T1000 (cell line): Measurements from ENCODE around the gene PRKCD.

Experiments
- DNase-seq: peaks from one replicate; lab custom pipeline; 2025; ENCODE audit warnings: mixed read lengths; lab: John Stamatoyannopoulos, UW

The PRKCD gene

DNA sequence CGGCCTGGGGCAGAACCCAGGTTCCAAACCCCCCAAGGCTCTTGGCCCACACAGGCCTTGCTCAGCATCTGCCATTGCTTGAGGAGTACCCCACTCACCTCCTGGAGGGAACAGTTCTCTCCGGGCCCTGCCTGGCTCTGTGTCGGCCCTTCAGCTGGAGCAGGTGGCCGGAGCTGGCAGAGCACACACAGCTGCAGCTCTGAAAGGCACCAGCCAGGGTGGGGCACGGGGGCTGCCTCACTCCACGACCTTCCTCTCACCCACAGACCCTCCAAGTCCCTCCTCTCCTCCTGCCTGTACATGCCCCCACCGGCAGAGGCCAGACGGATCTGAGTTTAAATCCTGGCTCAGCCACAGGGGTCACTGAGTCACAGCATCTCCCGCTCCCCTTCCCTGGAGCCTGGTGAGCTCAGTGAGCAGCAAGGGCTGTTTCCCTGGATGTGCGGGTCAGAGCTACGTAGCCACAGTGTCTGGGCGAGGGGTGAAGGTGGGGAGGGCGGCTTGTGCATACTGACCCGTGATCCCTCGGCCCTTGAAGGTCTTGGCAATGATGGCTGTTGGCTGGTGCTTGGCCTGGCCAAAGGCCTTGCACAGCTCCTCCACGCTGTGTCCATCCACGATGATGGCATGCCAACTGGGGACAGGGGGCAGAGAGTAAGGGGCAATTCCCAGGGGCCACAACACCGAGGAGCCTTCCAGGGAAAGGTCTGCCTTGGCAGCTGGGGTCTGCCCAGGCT is 71.8 kb downstream of the PRKCD start:
- DNase-seq = no peak

DNA sequence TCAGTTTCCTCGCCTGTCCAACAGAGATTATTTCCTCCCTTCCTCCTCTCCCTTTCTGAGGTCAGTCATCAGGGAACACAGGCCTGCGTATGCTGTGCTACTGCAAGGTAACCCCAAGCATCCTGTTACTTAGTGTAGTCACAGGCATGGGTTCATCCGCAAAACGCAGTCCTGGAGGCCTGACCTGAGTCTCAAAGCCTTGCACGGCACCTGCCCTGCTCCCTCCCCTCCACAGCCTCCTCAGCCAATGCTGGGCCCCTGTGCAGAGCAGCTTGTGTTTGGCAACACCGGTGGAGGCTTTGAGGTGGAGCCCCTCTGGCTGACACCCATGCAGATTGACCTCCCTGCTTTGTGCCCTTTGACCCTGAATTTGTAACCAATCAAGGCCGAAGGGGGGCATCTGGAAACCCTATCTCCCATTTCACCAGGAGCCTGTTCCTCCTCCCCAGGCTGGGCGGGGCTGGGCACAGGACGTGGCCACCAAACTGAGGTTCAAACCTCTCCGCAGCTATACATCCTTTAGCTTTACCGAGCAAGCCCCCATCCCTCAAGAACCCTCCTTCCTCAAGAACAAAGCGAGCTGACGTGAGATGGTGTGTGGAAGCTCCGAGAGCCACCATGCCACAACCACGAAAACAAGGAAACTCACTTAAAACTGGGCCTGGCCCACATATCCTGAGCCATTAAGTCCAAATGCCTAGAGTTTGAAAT is 73.3 kb downstream of the PRKCD start:
- DNase-seq = no peak

DNA sequence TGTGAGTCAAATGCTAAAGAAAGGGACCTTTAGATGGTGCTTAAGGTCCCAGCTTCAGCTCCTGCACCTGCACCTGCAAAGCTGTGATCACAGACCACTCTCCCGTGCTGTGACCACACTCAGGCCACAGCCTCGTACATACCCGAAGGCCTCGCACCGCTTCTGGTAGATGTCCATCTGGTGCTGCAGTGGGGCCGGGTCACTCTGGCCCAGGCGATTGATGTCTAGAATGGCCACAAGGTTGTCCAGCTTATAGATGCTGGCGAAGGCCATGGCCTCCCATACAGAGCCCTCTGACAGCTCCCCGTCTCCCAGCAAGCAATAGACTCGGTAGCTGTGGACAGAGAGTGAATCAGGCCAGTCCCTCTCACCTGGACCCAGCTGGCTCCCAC is 73.8 kb downstream of the PRKCD start:
- DNase-seq = no peak

DNA sequence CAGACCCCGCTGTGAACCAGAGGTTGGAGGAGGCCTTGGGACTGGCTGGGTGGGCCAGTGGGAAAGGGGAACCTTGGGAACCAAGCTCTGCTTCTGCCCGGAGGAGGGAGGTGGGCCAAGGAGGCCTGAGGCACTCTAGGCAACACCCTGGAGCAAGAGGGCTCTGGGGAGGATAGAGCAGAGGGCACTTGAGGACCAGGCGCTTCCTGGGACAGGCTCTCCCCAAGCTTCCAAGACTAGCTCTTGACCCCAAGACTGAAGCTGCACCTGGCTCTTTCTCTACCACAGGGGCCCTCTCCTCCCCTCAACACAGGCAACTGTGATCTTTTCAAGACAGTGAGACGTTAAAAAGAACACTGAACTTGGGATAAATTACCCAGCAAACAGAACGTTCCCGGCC is 74.5 kb downstream of the PRKCD start:
- no peak for DNase-seq

DNA sequence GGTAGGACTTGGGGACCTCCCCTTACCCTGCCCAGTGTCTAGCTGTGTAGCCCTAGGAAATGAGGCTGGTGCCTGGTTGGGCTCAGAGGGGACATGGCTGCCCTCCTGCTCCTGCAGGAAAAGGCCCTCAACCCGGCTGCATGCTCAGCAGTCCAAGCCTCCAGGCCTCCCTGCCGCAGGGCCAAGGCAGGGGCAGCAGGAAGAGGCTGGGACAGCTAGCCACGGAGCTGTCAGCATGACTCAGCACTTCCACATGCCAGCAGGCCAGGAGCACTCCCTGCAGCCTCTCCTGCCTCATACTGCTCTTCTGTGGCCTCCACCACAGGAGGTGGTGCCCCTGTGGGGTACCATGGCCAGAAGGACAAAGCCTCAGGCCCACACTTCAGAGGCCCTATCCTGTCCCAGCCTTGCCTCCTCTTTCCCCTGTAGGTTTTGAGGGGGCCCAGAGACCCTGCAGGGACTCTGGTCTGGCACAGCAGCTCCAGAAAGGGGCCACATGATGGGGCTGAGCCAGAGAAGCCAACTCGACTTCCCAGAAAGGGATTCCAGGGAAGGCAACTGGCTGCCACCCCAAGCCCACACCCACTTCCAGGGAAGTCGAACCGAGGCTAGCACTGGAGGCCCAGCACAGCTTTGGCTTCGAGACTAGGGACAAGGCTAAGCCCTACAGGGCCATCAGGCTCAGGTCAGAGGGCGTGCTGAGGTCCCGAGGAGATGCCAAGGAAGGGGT is 75.3 kb downstream of the PRKCD start:
- DNase-seq = peak; percentile 56

DNA sequence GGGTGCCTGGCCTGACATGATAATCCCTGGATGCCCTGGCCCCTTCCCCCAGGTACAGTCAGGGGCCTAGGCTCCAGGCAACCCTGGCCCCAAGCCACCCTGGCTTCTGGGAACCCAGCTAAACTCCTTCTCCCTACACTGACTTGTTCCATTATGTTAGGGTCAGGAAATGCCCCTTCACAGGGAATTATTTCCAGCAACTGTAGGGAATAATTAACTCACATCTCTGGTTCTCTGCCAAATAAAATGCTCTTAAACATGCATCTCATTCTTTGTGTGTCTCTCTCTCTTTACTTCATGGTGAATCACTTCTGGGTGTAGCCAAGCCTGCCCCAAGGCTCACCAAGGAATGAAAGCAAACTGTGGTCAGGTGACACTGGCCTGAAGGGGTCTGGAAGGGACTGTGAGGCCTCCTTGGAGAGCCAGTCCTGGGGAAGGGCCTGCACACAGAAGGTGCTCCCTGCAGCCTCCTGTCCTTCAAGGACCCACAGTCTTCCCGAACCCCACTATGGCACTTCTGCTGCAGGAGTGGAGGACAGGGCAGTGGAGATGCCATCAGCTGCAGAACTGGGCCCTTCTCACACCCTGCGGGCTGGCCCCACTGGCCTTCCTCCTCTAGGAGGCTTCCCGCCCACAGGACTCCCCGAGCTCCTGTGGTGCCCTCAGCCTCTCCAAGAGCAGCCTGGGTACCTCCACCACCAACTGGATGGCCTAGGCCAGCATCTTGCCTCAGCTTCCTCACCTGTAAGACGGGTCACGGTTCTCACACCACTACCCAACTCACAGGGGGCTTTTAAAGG is 77.2 kb downstream of the PRKCD start:
- DNase-seq = peak; percentile 58

DNA sequence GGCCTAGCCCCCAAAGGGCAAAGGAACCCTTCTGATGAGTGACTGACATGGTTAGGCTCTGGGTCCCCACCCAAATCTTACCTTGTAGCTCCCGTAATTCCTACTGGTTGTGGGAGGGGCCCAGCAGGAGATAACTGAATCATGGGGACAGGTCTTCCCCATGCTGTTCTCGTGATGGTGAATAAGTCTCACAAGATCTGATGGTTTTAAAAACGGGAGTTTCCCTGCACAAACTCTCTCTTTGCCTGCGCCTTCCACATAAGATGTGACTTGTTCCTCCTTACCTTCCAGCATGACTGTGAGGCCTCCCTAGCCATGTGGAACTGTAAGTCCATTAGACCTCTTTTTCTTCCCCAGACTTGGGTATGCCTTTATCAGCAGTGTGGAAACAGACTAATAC is 77.9 kb downstream of the PRKCD start:
- DNase-seq = no peak

DNA sequence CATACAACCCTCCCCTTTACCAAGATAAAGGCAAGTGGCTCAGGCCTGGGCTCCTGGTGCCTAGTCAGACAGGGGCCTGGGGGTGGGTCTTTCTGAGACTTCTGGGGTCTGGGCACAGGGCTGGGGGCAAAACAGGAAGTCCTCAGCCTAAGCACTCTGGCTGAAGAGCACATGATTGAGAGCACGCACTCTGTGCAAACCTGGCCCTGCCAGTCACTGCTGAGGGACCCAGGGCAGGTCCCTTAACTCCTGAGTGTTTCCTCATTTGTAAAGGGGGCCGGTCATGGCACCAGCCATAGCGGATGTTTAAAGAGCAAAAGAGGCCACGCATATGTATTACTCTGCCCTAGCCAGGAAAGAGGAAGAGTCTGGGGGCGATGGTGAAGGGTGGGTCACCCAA is 78.8 kb downstream of the PRKCD start:
- DNase-seq = no peak

DNA sequence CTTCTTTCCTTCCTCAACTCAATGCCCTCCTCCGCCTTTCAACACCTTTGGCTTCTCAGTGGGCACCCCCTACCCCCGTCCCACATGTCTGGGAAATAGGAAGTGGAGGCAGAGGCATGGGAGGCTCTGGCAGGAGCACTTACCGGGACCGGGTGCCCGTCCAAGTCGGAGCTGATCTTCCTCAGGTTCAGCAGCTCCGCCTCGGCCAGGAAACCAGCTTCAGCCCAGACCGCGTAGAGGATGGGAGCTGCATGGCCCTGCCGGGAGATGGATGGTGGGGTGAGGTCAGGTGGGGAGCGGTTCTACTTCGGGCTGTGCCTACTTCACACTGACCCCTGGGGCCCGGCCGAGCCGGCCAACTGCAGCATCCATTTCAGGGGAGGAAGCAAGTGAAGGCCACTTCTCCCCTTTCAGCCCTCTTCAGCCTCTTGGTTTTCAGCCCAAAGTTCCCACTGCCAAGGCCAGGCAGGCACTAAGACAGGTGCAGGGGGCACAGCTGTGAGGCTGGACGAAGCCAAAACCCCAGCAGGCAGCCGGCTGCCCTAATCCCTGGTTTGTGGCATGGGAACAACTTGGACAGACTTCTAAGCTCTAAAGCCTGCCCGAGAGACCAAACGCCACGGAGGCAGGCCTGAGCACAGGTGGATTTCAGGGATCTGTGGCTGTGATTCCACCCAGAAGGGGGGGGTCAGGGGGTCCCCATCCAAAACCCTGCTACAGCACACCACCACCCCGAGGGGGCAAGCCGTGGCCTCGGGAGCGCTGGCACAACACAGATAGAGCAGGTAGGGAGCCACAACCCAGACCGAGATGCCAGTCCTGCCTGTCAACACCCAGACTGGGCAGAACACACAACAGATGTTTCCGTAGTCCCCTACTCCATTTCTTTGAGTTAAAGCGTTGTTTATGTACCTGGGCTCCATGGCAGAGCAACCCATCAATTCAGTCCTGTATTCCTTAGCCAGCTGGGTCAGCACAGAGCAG is 80.3 kb downstream of the PRKCD start:
- no peak for DNase-seq

DNA sequence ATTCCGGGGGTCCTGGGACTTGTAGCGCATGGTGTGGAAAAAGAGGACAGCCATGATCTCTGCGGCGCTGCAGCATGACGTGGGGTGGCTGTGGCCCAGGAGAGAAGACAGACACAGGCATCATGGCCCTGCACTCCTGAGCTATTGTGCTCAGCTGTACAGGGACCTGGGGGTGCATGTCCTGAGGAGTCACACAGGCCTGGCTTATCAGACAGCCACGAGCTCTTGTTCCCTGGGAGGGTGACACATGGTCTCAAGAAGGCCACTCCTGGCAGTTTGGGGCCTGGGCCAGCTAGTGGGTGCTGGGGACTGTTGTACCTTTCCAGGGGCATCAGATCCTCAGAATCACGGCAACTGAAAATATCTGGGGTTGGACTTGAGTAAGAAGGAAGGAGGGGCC is 81.1 kb downstream of the PRKCD start:
- no peak for DNase-seq
